HepG2 (cell line): Measurements from ENCODE around the gene RIN3. TPM values are rescaled to one million over a fixed set of nuclear protein-coding genes. Genes with fewer than 3 reads are reported as not detected.

Experiments used
- ATAC-seq: fragments of 200-7000 bp; cut with Tn5 transposase; 3 replicates; pipeline ENCODE4 v1.9.1; 2020; ENCODE audit warnings: mild to moderate bottlenecking, moderate library complexity
- BruUV-seq: library from RNA; stranded (reverse); fragments of 400-500 nt; replicated peaks from 2 replicates; lab custom pipeline; 2021; lab: Mats Ljungman, UMichigan
- CTCF ChIA-PET: fragments of 300-600 bp; formaldehyde crosslinking; extraction: SDS; loops from one replicate; lab custom pipeline; 2021; ENCODE audit warnings: low total read pairs, inconsistent platforms, low intra/inter-chr PET ratio; lab: Yijun Ruan, JAX
- POLR2A ChIA-PET: fragments of 350-600 bp; sonication (Branson Sonifier 250); formaldehyde crosslinking; loops from one replicate; lab custom pipeline; 2020; ENCODE audit warnings: antibody characterized with exemption, inconsistent platforms; lab: Yijun Ruan, JAX
- DNase-seq: peaks from one replicate; pipeline ENCODE4 v3.0.0-alpha.2; 2015; ENCODE audit warnings: low spot score
- FAIRE-seq: peaks from 3 replicates; lab custom pipeline; 2011; peaks lifted over from hg19 to GRCh38; lab: Jason Lieb, UNC
- H2AFZ ChIP-seq: one replicate; pipeline ENCODE4 v1.6.1; 2011; ENCODE audit warnings: low read length, inconsistent platforms
- H3K27ac ChIP-seq: fragments of 300-600 bp; 3 replicates; pipeline ENCODE4 v1.8.0; 2011; ENCODE audit warnings: mixed run types, mild to moderate bottlenecking, mixed read lengths, low read length, inconsistent platforms; ENCODE audit not compliant: insufficient read depth; ENCODE audit errors: extremely low read length
- H3K27me3 ChIP-seq, 2 experiments: fragments of 200-600 bp in 1 of 2; 2 replicates in 1 of 2; 3 replicates in 1 of 2; pipeline versions ENCODE4 v1.6.0 to v1.8.0; 2011; ENCODE audit warnings: low read length in 2 of 2, mild to moderate bottlenecking in 2 of 2, moderate library complexity in 2 of 2, inconsistent platforms in 1 of 2; ENCODE audit not compliant: insufficient read depth in 2 of 2, control insufficient read depth in 1 of 2
- H3K36me3 ChIP-seq, 2 experiments: fragments of 200-600 bp in 1 of 2; replicated peaks in 1 of 2; 2 replicates in 1 of 2; 3 replicates in 1 of 2; pipeline versions ENCODE4 v1.5.1 to v1.8.0; 2011; ENCODE audit warnings: low read length in 2 of 2, inconsistent platforms in 1 of 2; ENCODE audit not compliant: insufficient read depth in 2 of 2, control insufficient read depth in 1 of 2
- H3K4me1 ChIP-seq: 2 replicates; pipeline ENCODE4 v1.5.1; 2012; ENCODE audit warnings: low read length, inconsistent platforms; ENCODE audit not compliant: insufficient read depth
- H3K4me2 ChIP-seq: 2 replicates; pipeline ENCODE4 v1.6.0; 2011; ENCODE audit warnings: low read depth, low read length, inconsistent platforms
- H3K4me3 ChIP-seq, 3 experiments: fragments of 200-600 bp in 1 of 3; sonication (generic), shearing (Covaris generic) in 1 of 3; replicated peaks in 1 of 3; 2 replicates each; pipeline ENCODE4 v1.5.1; 2011 to 2016; ENCODE audit warnings: low read length in 3 of 3, inconsistent platforms in 2 of 3, low read depth in 2 of 3, mild to moderate bottlenecking in 2 of 3, control low read depth in 1 of 3, mixed read lengths in 1 of 3; ENCODE audit not compliant: insufficient read depth in 1 of 3
- H3K79me2 ChIP-seq: one replicate; pipeline ENCODE4 v1.6.1; 2011; ENCODE audit warnings: low read length, inconsistent platforms; ENCODE audit not compliant: insufficient read depth
- H3K9ac ChIP-seq: 2 replicates; pipeline ENCODE4 v1.6.0; 2011; ENCODE audit warnings: mild to moderate bottlenecking, low read depth, low read length, inconsistent platforms; ENCODE audit not compliant: insufficient read depth
- H3K9me3 ChIP-seq: 2 replicates; pipeline ENCODE4 v1.5.1; 2012; ENCODE audit warnings: mild to moderate bottlenecking, low read length
- H4K20me1 ChIP-seq: 2 replicates; pipeline ENCODE4 v1.6.0; 2011; ENCODE audit warnings: inconsistent platforms, mild to moderate bottlenecking, low read length, moderate library complexity; ENCODE audit not compliant: insufficient read depth
- CCDC6 ChIP-seq: sonication (generic); formaldehyde crosslinking; IDR thresholded peaks from 2 replicates; pipeline ENCODE4 v1.8.1; 2022; ENCODE audit warnings: mild to moderate bottlenecking, missing genetic modification reagents, moderate library complexity
- GTF3A ChIP-seq: sonication (generic); formaldehyde crosslinking; conservative IDR thresholded peaks from 2 replicates; pipeline ENCODE4 v1.4.0; 2020; ENCODE audit warnings: mild to moderate bottlenecking, missing genetic modification reagents
- IRX3 ChIP-seq: sonication (generic); formaldehyde crosslinking; IDR thresholded peaks from 2 replicates; pipeline ENCODE4 v1.8.1; 2023; ENCODE audit warnings: mild to moderate bottlenecking, low read depth, missing genetic modification reagents, borderline replicate concordance
- LBX2 ChIP-seq: sonication (generic); formaldehyde crosslinking; IDR thresholded peaks from 2 replicates; pipeline ENCODE4 v1.5.0; 2020; ENCODE audit warnings: missing genetic modification reagents, mild to moderate bottlenecking, borderline replicate concordance
- MLLT10 ChIP-seq: sonication (generic); formaldehyde crosslinking; IDR thresholded peaks from 2 replicates; pipeline ENCODE4 v1.4.0; 2020; ENCODE audit warnings: missing genetic modification reagents
- NFE2 ChIP-seq: sonication (generic); formaldehyde crosslinking; IDR thresholded peaks from 2 replicates; pipeline ENCODE4 v1.4.0; 2020; ENCODE audit warnings: missing genetic modification reagents
- NRL ChIP-seq: sonication (generic); formaldehyde crosslinking; IDR thresholded peaks from 2 replicates; pipeline ENCODE4 v1.5.0; 2020; ENCODE audit warnings: missing genetic modification reagents, mild to moderate bottlenecking, moderate library complexity, borderline replicate concordance
- RBFOX2 ChIP-seq: fragments of 200-400 bp; formaldehyde crosslinking; IDR thresholded peaks from 2 replicates; pipeline ENCODE4 v1.6.1; 2017; ENCODE audit warnings: low read depth, mild to moderate bottlenecking, low read length
- SETDB1 ChIP-seq: sonication (generic); formaldehyde crosslinking; IDR thresholded peaks from 2 replicates; pipeline ENCODE4 v1.5.1; 2020; ENCODE audit warnings: missing genetic modification reagents, mild to moderate bottlenecking, borderline replicate concordance
- SMAD1 ChIP-seq: sonication (generic); formaldehyde crosslinking; IDR thresholded peaks from 2 replicates; pipeline ENCODE4 v1.4.0; 2020; ENCODE audit warnings: missing genetic modification reagents, low read depth, mild to moderate bottlenecking, borderline replicate concordance
- SNAI1 ChIP-seq: sonication (generic); formaldehyde crosslinking; IDR thresholded peaks from 2 replicates; pipeline ENCODE4 v1.5.0; 2020; ENCODE audit warnings: mild to moderate bottlenecking, missing genetic modification reagents, borderline replicate concordance
- SOX6 ChIP-seq, 2 experiments: fragments of 450-650 bp in 1 of 2; sonication (generic) in 1 of 2; formaldehyde crosslinking in 1 of 2; IDR thresholded peaks; 2 replicates each; pipeline versions ENCODE4 v1.4.0 to v1.6.1; 2017 to 2020; ENCODE audit warnings: antibody characterized with exemption in 1 of 2, mild to moderate bottlenecking in 1 of 2, missing genetic modification reagents in 1 of 2
- TRAFD1 ChIP-seq: sonication (generic); formaldehyde crosslinking; IDR thresholded peaks from 2 replicates; pipeline ENCODE4 v1.5.1; 2020; ENCODE audit warnings: missing genetic modification reagents, mild to moderate bottlenecking, borderline replicate concordance
- ZBTB44 ChIP-seq: sonication (generic); formaldehyde crosslinking; IDR thresholded peaks from 2 replicates; pipeline ENCODE4 v1.4.0; 2020; ENCODE audit warnings: missing genetic modification reagents
- ZFP62 ChIP-seq: sonication (generic); formaldehyde crosslinking; IDR thresholded peaks from 2 replicates; pipeline ENCODE4 v1.4.0; 2020; ENCODE audit warnings: missing genetic modification reagents
- ZFP82 ChIP-seq: sonication (generic); formaldehyde crosslinking; IDR thresholded peaks from 2 replicates; pipeline ENCODE4 v1.5.1; 2020; ENCODE audit warnings: mild to moderate bottlenecking, missing genetic modification reagents, borderline replicate concordance
- ZKSCAN1 ChIP-seq: fragments of 150-350 bp; IDR thresholded peaks from 2 replicates; pipeline ENCODE4 v1.6.1; 2014; ENCODE audit warnings: low read length
- ZNF253 ChIP-seq: sonication (generic); formaldehyde crosslinking; IDR thresholded peaks from 2 replicates; pipeline ENCODE4 v1.8.0; 2022; ENCODE audit warnings: mild to moderate bottlenecking, missing genetic modification reagents, borderline replicate concordance
- ZNF501 ChIP-seq: sonication (generic); formaldehyde crosslinking; IDR thresholded peaks from 2 replicates; pipeline ENCODE4 v1.5.1; 2020; ENCODE audit warnings: mild to moderate bottlenecking, moderate library complexity, missing genetic modification reagents
- WGBS: methylation state at CpG from one replicate; pipeline ENCODE4 v1.1.6; 2017; ENCODE audit warnings: low lambda C conversion rate; 5-methylcytosine and 5-hydroxymethylcytosine counted together
- in situ Hi-C: cut with HindIII; loops from 2 replicates; pipeline ENCODE4 v1.10.0; 2017; ENCODE audit warnings: low pct_unique_long_range_greater_than_20kb; ENCODE audit not compliant: extremely low pct_ligation_motif_present
- intact Hi-C: fragments of 100-400 bp; cut with micrococcal nuclease; formaldehyde crosslinking; loops from one replicate; pipeline ENCODE4 v1.10.0; 2022; ENCODE audit not compliant: unreplicated experiment
- polyA plus RNA-seq, 8 experiments: library from polyadenylated mRNA; depleted of rRNA in 3 of 8; stranded (reverse) in 7 of 8; unstranded in 1 of 8; fragments of >200 nt; fragmentation: Illumina TruSeq in 4 of 8; extraction: Trizol in 4 of 8; gene quantifications; 2 replicates each; pipeline versions ENCODE4 v1.2.1 to v1.2.3, GENCODE V29; 2011 to 2016; ENCODE audit warnings: low read depth in 4 of 8, missing spikeins in 1 of 8, mixed read lengths in 1 of 8; ENCODE audit not compliant: insufficient read depth in 1 of 8
- total RNA-seq, 5 experiments: library from RNA; depleted of rRNA; stranded (reverse); fragments of >200 nt; fragmentation: Illumina TruSeq; extraction: Trizol; gene quantifications; 2 replicates each; pipeline ENCODE4 v1.2.3, GENCODE V29; 2016; ENCODE audit warnings: low read depth in 1 of 5
- TF ChIP-seq, protein P1 (sequence below): conservative IDR thresholded peaks from 2 replicates; pipeline ENCODE4 v1.6.1; 2018; ENCODE audit warnings: missing genetic modification reagents

RIN3 gene
- total and polyA plus RNA-seq, 2 of the 13 experiments (the other 11 are each of a cell fraction or from before 2014, with no cell fraction given) = 2.3 to 3.6 TPM

DNA sequence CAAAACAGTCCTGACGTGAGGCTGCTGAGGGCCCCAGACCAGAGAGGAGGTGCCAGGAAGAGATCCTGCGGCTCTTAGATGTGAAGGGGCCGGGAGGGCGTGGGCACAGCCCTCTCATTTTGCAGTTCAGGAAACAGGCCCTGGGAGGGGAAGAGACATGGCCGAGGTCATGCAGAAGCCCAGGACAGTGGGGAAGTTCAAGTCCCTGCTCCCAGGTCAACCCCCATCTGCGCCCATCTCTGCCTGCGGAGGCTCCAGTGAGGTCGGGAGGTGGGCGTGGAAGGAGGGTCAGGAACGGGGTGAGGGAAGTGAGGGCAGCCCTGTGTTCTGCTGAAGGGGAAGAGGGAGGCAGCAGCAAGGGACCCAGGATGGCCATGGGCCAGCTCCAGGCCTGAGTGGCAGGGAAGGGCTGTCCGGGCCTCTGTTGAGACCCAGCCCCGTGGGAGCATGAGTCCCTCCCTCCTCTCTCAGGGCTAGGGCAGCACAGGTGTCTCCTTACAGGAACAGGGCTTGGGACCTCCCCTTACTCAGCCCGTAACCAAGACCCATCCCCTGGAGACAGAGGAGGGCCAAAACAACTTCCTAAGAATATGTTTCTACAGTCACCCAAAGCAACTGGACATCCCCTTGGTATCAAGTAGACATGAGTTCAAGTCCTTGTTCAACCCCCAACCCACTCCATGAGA, 144.0 kb downstream of the RIN3 start:
- TF ChIP-seq LBX2 (no peak), TRAFD1 (CRISPR knock-in tag) (no peak), ZFP62 (no peak), CCDC6 (no peak), SMAD1 (CRISPR knock-in tag) (no peak), ZKSCAN1 (no peak), MLLT10 (CRISPR knock-in tag) (no peak), IRX3 (CRISPR knock-in tag) (no peak), RBFOX2 (no peak), ZNF501 (CRISPR knock-in tag) (no peak), SOX6 (IDR thresholded peaks at IDR 0.05) (no peak), SOX6 (CRISPR knock-in tag; IDR thresholded peaks at IDR 0.05) (no peak), SETDB1 (CRISPR knock-in tag) (no peak), GTF3A (CRISPR knock-in tag) (no peak), ZFP82 (CRISPR knock-in tag) (no peak), NFE2 (no peak), NRL (no peak), SNAI1 (CRISPR knock-in tag) (no peak), ZNF253 (CRISPR knock-in tag) (no peak), ZBTB44 (CRISPR knock-in tag) (no peak)
- TF ChIP-seq, protein P1, sequence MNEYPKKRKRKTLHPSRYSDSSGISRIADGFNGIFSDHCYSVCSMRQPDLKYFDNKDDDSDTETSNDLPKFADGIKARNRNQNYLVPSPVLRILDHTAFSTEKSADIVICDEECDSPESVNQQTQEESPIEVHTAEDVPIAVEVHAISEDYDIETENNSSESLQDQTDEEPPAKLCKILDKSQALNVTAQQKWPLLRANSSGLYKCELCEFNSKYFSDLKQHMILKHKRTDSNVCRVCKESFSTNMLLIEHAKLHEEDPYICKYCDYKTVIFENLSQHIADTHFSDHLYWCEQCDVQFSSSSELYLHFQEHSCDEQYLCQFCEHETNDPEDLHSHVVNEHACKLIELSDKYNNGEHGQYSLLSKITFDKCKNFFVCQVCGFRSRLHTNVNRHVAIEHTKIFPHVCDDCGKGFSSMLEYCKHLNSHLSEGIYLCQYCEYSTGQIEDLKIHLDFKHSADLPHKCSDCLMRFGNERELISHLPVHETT = no peak
- ChIA-PET POLR2A (no interaction called here), CTCF (no interaction called here)
- Histone ChIP-seq H3K9me3 (no peaks in the 10 kb centered on the region), H3K4me3 (no peak overlapping the region), H3K4me1 (no peaks in the 10 kb centered on the region), H2AFZ (no peak overlapping the region), H3K36me3 (peaks cover 2 to 7% of the 10 kb centered on the region in 2 experiments; a peak in 1 of 5 replicates), H3K79me2 (no peaks in the 10 kb centered on the region), H3K9ac (no peak overlapping the region), H4K20me1 (no peaks in the 10 kb centered on the region), H3K27ac (no peak overlapping the region), H3K4me2 (no peak overlapping the region), H3K27me3 (no peaks in the 10 kb centered on the region)
- BruUV-seq = no TSS peak
- WGBS = 94% methylated on average over 10 of the region's 13 CpGs
- no peak for DNase-seq
- in situ Hi-C loops = no loop called here
- intact Hi-C loops = no loop called here
- FAIRE-seq = no peak
- ATAC-seq = no peak
